ENCODE results near the gene AUTS2. TPM values are rescaled to one million over a fixed set of nuclear protein-coding genes. Genes with fewer than 3 reads are reported as not detected.

The AUTS2 gene
- total RNA-seq, 4 donors from 2014 or later: 14.9 to 27.2 (median 17.5) TPM

GRCh38 chr7:69833964-69834363 lies 235.7 kb downstream of the AUTS2 start:
- H3K4me1 ChIP-seq: no peaks in the 10 kb centered on the region
- WGBS, 2 donors: 79 to 82% methylated on average over 6 of the region's 6 CpGs
- H3K9me3 ChIP-seq: no peaks in the 10 kb centered on the region
- no peaks in the 10 kb centered on the region for H3K36me3 ChIP-seq
- H3K27ac ChIP-seq: no peak overlapping the region
- no peak for TF ChIP-seq POLR2A (IDR thresholded peaks at IDR 0.05)
- TF ChIP-seq CTCF (IDR thresholded peaks at IDR 0.05): no peak
- H3K4me3 ChIP-seq (replicated peaks in 1 of 3): no peak overlapping the region
- intact Hi-C loops (cut with DNase I): no loop called here
- H3K27me3 ChIP-seq: no peaks in the 10 kb centered on the region
- DNase-seq: no peak

- 92 to 94% methylated on average over 7 of the region's 7 CpGs for WGBS, 2 donors
- no peaks in the 10 kb centered on the region for H3K36me3 ChIP-seq
Observed at GRCh38 chr7:69836702-69837101, 238.4 kb downstream of the AUTS2 start.

GRCh38 chr7:69837387-69838068 lies 239.3 kb downstream of the AUTS2 start:
- Histone ChIP-seq H3K9me3 (no peaks in the 10 kb centered on the region), H3K36me3 (no peaks in the 10 kb centered on the region), H3K27me3 (no peaks in the 10 kb centered on the region), H3K4me1 (no peaks in the 10 kb centered on the region), H3K27ac (no peak overlapping the region), H3K4me3 (replicated peaks in 1 of 3) (no peak overlapping the region)
- WGBS, 2 donors: 84 to 86% methylated on average over 6 of the region's 6 CpGs
- DNase-seq: no peak
- intact Hi-C loops (cut with DNase I): no loop called here
- TF ChIP-seq CTCF (IDR thresholded peaks at IDR 0.05) (no peak), POLR2A (IDR thresholded peaks at IDR 0.05) (no peak)

More at GRCh38 chr7:69836702-69837101, 238.4 kb downstream of the AUTS2 start:
- intact Hi-C loops (cut with DNase I): no loop called here
- Histone ChIP-seq H3K27me3 (no peaks in the 10 kb centered on the region), H3K27ac (no peak overlapping the region), H3K4me1 (no peaks in the 10 kb centered on the region), H3K9me3 (no peaks in the 10 kb centered on the region), H3K4me3 (replicated peaks in 1 of 3) (no peak overlapping the region)
- DNase-seq: no peak
- no peak for TF ChIP-seq POLR2A (IDR thresholded peaks at IDR 0.05)
- no peak for TF ChIP-seq CTCF (IDR thresholded peaks at IDR 0.05)

GRCh38 chr7:69839782-69840181 lies 241.5 kb downstream of the AUTS2 start:
- intact Hi-C loops (cut with DNase I): no loop called here
- TF ChIP-seq CTCF (IDR thresholded peaks at IDR 0.05) (no peak), POLR2A (IDR thresholded peaks at IDR 0.05) (no peak)
- WGBS, 2 donors: 93 to 97% methylated on average over 2 of the region's 2 CpGs
- no peaks in the 10 kb centered on the region for H3K9me3 ChIP-seq
- H3K4me3 ChIP-seq (replicated peaks in 1 of 3): no peak overlapping the region
- DNase-seq: no peak
- no peaks in the 10 kb centered on the region for H3K4me1 ChIP-seq
- H3K27me3 ChIP-seq: no peaks in the 10 kb centered on the region
- no peaks in the 10 kb centered on the region for H3K36me3 ChIP-seq
- H3K27ac ChIP-seq: no peak overlapping the region

- DNase-seq: no peak
Observed at GRCh38 chr7:69840248-69840647, 242.0 kb downstream of the AUTS2 start.

More at GRCh38 chr7:69840248-69840647, 242.0 kb downstream of the AUTS2 start:
- Histone ChIP-seq H3K4me3 (replicated peaks in 1 of 3) (no peak overlapping the region), H3K27me3 (no peaks in the 10 kb centered on the region), H3K27ac (no peak overlapping the region), H3K36me3 (no peaks in the 10 kb centered on the region), H3K4me1 (no peaks in the 10 kb centered on the region), H3K9me3 (no peaks in the 10 kb centered on the region)
- 62 to 73% methylated on average over 3 of the region's 3 CpGs for WGBS, 2 donors
- TF ChIP-seq POLR2A (IDR thresholded peaks at IDR 0.05): no peak
- TF ChIP-seq CTCF (IDR thresholded peaks at IDR 0.05): no peak
- intact Hi-C loops (cut with DNase I): no loop called here

Measured in thyroid gland (tissue), 4 donors.